Neural cell (in vitro differentiated cells): Measurements from ENCODE around the gene OTOR.

ENCODE experiments used
- EP300 ChIP-seq: fragments of 450-650 bp; conservative IDR thresholded peaks from 2 replicates; pipeline ENCODE4 v1.6.1; 2014; ENCODE audit warnings: antibody characterized with exemption, mild to moderate bottlenecking, moderate library complexity; ENCODE audit not compliant: poor library complexity, severe bottlenecking
- EZH2 ChIP-seq: fragments of 200-600, 300-800 bp; shearing (Covaris generic), sonication (generic); IDR thresholded peaks from 2 replicates; pipeline ENCODE4 v1.6.1; 2014; ENCODE audit warnings: antibody characterized with exemption, low read length, borderline replicate concordance, mild to moderate bottlenecking; ENCODE audit not compliant: insufficient read depth, poor library complexity, severe bottlenecking
- MXI1 ChIP-seq: fragments of 450-650 bp; conservative IDR thresholded peaks from 2 replicates; pipeline ENCODE4 v1.6.1; 2014; ENCODE audit warnings: antibody characterized with exemption, mild to moderate bottlenecking; ENCODE audit not compliant: poor library complexity, severe bottlenecking
- POLR2AphosphoS5 ChIP-seq: IDR thresholded peaks from 2 replicates; pipeline ENCODE4 v1.6.1; 2012
- SMC3 ChIP-seq: fragments of 450-650 bp; conservative IDR thresholded peaks from 2 replicates; pipeline ENCODE4 v1.6.1; 2014; ENCODE audit warnings: antibody characterized with exemption, mild to moderate bottlenecking, moderate library complexity; ENCODE audit not compliant: poor library complexity
- TF ChIP-seq, protein P1 (sequence below): fragments of 450-650 bp; IDR thresholded peaks from 2 replicates; pipeline ENCODE4 v1.5.1; 2014; ENCODE audit warnings: antibody characterized with exemption, mild to moderate bottlenecking, moderate library complexity; ENCODE audit not compliant: poor library complexity, severe bottlenecking
- TF ChIP-seq, protein P2 (sequence below): IDR thresholded peaks from 2 replicates; pipeline ENCODE4 v1.6.1; 2012; ENCODE audit warnings: borderline replicate concordance

DNA sequence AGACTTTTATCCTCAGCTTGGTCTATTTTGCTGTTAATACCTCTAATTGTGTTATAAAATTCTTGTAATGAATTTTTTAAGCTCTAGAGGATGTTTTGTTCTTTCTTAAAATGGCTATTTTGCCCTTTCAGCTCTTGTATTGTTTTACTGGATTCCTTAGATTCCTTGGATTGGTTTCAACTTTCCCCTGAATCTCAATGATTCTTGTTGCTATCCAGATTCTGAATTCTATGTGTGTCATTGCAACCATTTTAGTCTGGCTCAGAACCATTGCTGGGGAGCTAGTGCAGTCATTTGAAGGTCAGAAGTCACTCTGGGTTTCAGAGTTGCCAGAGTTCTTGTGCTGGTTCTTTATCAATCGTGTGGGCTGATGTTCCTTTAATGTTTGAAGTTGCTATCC is 37.1 kb downstream of the OTOR start:
- TF ChIP-seq, protein P1, sequence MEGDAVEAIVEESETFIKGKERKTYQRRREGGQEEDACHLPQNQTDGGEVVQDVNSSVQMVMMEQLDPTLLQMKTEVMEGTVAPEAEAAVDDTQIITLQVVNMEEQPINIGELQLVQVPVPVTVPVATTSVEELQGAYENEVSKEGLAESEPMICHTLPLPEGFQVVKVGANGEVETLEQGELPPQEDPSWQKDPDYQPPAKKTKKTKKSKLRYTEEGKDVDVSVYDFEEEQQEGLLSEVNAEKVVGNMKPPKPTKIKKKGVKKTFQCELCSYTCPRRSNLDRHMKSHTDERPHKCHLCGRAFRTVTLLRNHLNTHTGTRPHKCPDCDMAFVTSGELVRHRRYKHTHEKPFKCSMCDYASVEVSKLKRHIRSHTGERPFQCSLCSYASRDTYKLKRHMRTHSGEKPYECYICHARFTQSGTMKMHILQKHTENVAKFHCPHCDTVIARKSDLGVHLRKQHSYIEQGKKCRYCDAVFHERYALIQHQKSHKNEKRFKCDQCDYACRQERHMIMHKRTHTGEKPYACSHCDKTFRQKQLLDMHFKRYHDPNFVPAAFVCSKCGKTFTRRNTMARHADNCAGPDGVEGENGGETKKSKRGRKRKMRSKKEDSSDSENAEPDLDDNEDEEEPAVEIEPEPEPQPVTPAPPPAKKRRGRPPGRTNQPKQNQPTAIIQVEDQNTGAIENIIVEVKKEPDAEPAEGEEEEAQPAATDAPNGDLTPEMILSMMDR = no peak
- TF ChIP-seq POLR2AphosphoS5 = no peak
- TF ChIP-seq SMC3 = no peak
- no peak for TF ChIP-seq EP300
- no peak for TF ChIP-seq EZH2
- TF ChIP-seq, protein P2, sequence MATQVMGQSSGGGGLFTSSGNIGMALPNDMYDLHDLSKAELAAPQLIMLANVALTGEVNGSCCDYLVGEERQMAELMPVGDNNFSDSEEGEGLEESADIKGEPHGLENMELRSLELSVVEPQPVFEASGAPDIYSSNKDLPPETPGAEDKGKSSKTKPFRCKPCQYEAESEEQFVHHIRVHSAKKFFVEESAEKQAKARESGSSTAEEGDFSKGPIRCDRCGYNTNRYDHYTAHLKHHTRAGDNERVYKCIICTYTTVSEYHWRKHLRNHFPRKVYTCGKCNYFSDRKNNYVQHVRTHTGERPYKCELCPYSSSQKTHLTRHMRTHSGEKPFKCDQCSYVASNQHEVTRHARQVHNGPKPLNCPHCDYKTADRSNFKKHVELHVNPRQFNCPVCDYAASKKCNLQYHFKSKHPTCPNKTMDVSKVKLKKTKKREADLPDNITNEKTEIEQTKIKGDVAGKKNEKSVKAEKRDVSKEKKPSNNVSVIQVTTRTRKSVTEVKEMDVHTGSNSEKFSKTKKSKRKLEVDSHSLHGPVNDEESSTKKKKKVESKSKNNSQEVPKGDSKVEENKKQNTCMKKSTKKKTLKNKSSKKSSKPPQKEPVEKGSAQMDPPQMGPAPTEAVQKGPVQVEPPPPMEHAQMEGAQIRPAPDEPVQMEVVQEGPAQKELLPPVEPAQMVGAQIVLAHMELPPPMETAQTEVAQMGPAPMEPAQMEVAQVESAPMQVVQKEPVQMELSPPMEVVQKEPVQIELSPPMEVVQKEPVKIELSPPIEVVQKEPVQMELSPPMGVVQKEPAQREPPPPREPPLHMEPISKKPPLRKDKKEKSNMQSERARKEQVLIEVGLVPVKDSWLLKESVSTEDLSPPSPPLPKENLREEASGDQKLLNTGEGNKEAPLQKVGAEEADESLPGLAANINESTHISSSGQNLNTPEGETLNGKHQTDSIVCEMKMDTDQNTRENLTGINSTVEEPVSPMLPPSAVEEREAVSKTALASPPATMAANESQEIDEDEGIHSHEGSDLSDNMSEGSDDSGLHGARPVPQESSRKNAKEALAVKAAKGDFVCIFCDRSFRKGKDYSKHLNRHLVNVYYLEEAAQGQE = no peak
- TF ChIP-seq MXI1 = no peak
